Hematopoietic multipotent progenitor cell treated with erythropoietin and hydrocortisone succinate and interleukin-3 and kit ligand, for 8 days (in vitro differentiated cells): ENCODE measurements around the gene SYNJ1.
"Not testable (repeated sequence)": the region's sequence is repeated elsewhere in the genome, so short reads cannot be mapped to it uniquely, and the experiment has no call there.

Experiments
- DNase-seq: peaks from one replicate; pipeline ENCODE4 v3.0.0-alpha.2; 2015

Gene SYNJ1, protein sequence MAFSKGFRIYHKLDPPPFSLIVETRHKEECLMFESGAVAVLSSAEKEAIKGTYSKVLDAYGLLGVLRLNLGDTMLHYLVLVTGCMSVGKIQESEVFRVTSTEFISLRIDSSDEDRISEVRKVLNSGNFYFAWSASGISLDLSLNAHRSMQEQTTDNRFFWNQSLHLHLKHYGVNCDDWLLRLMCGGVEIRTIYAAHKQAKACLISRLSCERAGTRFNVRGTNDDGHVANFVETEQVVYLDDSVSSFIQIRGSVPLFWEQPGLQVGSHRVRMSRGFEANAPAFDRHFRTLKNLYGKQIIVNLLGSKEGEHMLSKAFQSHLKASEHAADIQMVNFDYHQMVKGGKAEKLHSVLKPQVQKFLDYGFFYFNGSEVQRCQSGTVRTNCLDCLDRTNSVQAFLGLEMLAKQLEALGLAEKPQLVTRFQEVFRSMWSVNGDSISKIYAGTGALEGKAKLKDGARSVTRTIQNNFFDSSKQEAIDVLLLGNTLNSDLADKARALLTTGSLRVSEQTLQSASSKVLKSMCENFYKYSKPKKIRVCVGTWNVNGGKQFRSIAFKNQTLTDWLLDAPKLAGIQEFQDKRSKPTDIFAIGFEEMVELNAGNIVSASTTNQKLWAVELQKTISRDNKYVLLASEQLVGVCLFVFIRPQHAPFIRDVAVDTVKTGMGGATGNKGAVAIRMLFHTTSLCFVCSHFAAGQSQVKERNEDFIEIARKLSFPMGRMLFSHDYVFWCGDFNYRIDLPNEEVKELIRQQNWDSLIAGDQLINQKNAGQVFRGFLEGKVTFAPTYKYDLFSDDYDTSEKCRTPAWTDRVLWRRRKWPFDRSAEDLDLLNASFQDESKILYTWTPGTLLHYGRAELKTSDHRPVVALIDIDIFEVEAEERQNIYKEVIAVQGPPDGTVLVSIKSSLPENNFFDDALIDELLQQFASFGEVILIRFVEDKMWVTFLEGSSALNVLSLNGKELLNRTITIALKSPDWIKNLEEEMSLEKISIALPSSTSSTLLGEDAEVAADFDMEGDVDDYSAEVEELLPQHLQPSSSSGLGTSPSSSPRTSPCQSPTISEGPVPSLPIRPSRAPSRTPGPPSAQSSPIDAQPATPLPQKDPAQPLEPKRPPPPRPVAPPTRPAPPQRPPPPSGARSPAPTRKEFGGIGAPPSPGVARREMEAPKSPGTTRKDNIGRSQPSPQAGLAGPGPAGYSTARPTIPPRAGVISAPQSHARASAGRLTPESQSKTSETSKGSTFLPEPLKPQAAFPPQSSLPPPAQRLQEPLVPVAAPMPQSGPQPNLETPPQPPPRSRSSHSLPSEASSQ (N-terminal part only)

DNA sequence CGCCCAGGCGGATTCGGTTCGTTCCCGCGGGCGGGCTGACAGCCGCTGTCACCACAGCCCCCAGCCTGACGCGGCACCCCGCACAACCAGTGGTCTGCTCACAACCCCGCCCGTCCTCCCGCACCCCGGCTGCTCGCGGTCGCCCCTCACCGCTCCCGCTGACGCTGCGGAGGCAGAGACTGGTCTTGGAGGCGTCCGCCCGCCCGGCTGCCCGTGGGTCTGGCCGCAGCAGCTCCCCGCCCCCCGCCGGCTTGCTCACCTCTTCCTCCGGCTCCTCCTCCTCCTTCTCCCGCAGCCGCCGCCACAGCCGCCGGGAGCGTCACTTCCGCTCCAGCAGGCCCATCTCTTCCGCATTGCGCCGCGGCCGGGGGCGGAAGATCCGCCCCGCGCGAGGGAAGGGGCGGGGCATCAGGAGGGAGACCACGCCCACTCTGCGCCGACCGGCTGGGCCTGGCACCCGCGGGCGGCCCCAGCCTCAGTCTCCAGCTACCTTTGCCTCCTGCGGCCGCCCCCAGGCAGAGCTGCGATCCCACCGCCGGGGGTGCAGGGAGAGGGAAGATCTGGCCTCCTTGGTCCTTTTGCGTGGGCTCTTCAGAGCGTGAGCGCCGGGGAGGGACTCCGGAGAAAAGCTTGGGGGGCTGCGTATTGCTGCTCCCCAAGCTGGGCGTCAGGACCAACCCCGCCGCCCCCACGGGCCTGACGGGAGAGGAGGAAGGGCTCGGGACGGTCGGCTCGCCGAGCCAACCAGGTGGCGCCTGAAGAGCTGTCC is at the start of gene SYNJ1:
Gene SYNJ1 (minus strand): TSS at position 327 of the 769 bp plus-strand sequence. CDS start 1,118 bp downstream, outside the sequence.
- peak; percentile 94 for DNase-seq

GRCh38 chr21:32777269-32777668 is 49.5 kb upstream of the SYNJ1 start:
- DNase-seq, result no peak

- DNase-seq, result no peak
Observed at GRCh38 chr21:32776743-32777142, 48.9 kb upstream of the SYNJ1 start.

DNA sequence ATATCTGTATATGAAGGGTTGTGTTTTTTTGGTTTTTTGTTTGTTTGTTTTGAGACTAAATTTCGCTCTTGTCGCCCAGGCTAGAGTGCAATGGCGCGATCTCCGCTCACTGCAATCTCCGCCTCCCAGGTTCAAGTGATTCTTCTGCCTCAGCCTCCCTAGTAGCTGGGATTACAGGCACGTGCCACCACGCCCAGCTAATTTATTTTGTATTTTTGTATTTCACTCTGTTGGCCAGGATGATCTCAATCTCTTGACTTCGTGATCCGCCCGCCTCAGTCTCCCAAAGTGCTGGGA is 45.2 kb upstream of the SYNJ1 start:
- not testable (repeated sequence) for DNase-seq

DNA sequence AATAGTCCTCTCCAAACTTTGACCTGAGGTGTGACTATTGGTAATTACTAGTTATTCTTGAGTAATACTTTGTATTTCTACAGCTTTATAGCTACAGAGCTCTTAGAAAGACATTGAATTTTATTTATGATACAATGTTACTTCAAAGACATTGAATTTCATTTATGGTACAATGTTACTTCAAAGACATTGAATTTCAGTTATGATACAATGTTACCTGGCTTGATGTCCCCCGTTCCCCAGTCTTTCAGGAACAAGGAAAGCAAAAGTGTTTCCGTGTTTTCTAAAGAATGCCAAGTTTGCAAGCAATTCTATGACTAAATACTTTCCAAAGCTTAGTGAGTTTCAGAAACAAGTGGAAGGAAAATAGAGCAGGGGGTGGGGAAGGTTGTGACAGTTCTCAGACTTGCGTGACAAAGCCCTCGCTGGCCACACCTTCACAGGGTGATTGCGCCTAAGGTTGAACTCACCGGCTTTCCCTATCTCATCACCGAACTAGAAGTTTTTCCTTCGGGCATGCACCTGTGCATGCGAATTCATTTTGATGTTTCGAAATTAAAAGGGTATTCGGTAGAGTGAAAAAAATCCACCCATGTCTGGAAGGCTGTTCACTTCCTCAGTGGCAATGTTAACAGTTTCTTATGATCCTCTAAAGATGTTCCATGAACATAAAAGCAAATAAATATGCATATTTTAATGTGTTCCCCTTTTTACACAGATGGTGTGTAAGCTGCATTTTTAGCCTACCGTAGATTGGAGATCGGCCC is 44.7 kb upstream of the SYNJ1 start:
- DNase-seq, result peak; percentile 59

DNA sequence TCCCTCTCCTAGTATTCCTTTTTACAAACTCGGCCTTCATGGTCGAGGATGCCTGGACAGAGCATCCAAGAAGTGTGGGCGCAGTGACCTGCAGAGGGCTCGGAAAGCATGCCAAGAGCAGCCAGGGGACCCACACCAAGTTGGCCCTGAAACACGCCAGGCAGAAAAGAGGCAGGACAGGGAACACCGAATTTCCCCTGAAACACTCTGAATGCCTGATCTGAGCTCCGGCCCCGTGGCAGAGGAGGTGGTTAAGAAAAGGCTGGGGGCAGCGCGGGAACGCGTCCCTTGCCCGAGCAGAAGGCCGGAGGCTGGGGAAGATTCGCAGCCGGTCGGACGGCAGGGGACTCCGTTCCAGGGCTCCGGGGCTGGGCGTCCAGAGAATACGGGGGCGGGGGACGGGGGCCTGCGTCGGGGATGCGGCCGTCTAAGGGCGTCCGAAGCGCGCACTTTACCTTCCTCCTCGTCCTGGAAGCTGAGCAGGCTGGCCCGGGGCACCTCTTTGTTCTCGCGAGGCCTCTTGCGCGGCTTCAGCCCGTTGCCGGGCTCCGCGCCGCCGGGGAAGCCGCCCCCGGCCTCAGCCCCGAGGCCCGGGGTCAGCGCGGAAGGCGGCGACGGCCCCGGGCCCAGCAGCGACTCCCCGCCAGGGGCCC is 43.2 kb upstream of the SYNJ1 start:
- peak; percentile 47 for DNase-seq

DNA sequence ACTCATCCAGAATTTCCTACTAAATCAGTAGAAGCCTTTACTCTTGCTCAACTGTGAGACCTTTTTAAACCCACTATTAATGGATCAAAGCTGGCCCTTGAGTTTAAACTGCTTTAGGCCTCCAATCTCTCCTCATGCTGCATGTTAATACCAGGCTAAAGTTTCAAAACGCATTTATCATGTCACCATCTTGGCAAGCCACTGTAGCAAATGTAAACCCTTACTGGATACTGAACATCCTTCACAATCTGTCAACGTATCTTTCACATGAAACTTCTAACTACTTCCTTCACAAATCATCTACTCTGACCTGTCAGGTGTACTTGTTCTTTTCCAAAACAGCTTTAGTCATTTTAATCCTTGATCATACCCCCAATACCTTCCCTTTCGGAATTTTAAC is 40.7 kb upstream of the SYNJ1 start:
- DNase-seq, result no peak

DNA sequence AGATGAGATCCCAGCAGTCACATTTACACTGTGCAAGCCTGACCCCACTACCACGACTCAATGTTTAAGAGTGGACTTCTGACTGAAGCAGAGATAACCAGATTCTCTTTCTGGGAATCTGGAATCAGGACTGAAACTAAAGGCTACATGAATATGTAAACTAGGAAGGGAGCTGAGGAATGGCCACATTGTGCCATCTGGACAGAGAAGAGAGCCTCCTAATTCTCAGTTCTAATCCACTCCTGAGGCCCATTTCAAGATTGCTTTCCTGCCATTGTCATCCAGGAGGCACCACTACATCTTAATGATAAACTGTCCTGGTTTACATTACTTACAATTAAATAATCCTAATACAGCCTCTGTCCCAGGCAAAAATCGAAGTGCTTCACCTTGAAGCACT is 37.2 kb upstream of the SYNJ1 start:
- DNase-seq, result no peak

DNA sequence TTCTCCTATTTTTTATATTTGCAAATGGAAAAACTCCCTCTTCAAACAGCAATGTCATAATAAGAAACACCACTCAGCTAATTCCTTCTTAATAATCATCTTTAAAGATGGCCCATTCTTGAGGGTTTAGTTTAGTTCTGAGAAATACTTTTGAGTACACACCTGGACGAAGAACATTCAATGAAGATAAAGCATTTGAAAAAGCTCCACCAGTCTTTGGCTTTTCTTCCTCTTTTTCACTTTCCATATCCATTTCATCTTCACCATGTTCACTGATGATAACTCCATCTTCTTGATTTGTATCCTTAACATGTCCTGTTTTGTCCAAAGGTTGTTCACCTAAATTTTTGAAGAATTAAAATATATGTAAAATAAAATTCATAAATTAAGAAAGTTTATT is 36.4 kb upstream of the SYNJ1 start:
- DNase-seq, result no peak

GRCh38 chr21:32757804-32758203 is 30.0 kb upstream of the SYNJ1 start:
- DNase-seq, result no peak

DNA sequence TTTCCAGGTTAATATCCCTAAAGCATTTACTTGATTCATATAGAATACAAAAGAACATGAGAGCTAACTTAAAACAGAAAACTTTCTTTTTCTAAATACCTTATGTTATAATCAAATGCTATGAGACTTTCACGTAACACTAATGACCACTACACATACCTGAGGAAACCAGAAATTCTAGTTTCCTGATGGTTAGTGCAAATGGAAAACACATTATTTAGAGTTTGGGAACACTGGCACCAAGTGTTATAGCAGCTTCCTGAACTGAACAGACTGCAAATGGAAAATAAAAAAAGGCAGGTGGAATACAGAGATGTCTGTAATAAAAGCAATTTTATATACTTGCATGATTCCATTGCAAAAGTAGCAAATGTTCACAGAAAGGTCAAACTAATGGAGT is 28.3 kb upstream of the SYNJ1 start:
- DNase-seq, result no peak

GRCh38 chr21:32753818-32754585 is 26.2 kb upstream of the SYNJ1 start:
- no peak for DNase-seq

DNA sequence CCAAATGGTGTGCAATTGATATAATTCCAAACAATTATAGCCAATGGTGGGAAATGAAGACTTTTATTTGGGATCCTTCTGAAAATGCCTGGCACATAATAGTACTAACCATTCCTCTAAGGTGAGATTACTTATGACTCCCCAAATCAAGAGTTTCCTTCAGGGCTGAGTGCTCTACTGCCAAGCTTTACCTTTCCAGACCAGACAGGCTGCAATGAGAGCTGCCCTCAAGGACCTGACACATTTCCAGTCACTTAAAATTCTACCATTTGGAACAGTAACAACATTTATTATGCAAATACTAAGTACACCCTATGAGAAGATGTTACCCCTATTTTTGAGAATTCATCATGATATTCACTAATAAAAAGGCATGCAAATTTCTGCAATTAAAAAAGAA is 22.6 kb upstream of the SYNJ1 start:
- DNase-seq, result no peak

- no peak for DNase-seq
Observed at GRCh38 chr21:32749662-32750061, 21.8 kb upstream of the SYNJ1 start.

- DNase-seq, result no peak
Observed at GRCh38 chr21:32748529-32748928, 20.7 kb upstream of the SYNJ1 start.

DNA sequence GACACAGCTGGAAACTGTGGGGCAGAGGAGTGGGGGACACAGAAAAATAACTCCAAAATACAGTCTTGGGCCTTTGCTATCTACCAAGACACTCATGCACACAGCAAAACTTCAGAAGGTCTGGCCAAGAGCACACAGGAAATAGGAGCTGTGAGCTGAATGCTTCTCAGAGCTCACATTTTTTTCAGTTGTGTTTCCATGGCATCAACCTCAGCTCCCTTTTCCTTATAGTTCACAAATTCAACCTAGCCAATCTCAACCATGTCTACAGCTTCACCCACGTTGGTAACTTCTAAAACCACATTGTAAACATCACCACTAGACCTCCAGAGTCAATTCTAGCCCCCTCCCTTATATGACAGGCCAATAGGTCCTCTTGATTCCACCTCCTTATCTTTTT is 19.6 kb upstream of the SYNJ1 start:
- DNase-seq, result no peak

GRCh38 chr21:32746711-32747110 is 18.9 kb upstream of the SYNJ1 start:
- not testable (repeated sequence) for DNase-seq

- no peak for DNase-seq
Observed at GRCh38 chr21:32742396-32742795, 14.6 kb upstream of the SYNJ1 start.

DNA sequence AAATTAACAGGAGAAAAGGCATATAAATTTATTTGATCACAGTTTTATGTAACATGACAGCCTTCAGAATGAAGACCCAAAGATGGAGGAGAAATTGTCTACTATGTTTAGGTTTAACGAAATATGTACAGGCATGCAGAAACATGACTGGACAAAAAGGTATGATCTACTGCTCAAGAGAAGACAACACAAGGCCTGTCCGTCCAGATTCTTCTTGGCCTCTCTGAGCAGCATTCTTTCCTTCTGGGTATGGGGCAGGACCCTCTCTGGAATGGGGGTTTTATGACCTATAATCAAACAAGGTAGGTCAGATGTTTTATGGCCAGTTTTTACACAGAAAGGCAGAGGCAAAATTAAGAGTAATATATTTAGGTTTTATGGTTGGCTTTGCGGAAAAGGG is 13.5 kb upstream of the SYNJ1 start:
- no peak for DNase-seq

DNA sequence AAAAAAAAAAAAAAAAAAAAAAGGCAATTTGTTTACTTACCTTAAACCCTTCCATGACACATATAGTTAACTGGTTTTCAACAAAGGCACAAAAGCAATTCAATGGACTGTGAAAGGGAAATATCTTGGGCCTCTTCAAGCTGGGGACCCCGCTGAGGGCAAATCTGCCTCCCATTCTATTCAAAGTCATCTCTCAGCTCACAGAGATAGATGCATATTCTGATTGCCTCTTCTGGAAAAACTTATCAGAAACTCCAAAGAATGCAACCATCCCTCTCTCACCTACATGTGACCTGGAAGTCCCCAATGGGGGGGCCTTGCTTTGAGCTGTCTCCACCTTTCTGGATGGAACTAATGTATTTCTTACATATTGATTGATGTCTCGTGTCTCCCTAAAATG is 12.1 kb upstream of the SYNJ1 start:
- DNase-seq, result no peak
